Measurements from ENCODE around the gene FUT6. TPM values are rescaled to one million over a fixed set of nuclear protein-coding genes. Genes with fewer than 3 reads are reported as not detected.

Gene FUT6
- total RNA-seq, 1 donor: not detected

DNA sequence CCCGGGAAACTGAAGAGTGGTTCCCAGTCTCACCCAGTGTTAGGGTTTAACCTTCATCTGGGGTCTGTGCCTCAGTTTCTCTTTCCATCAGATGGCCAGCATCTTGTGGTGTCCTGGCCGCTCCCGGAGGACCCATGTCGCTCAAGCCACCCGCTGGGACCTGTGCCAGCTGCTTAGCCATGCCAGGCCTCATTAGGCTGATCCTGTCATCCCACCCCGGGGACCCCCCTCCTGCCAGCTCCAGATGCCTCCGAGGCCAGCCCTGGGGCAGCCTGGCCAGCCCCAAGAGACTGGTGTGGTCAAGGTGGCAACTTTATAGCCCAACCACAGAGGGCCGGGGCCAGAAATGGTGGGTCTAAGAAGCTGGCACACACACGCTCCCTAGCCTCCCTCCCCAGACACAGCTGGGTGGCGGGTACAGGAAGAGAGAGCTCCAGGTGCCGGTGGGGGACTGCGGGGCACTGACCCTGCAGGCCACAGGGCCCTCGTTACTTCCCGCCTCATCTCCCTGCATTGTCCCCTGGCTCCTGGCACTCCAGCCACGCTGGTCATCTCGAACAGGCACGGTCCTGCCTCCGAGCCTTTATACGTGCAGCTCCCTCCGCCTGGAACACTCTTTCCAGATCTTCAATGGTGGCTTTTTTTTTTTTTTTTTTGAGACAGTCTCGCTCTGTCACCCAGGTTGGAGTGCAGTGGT, 31.2 kb downstream of the FUT6 start:
- Histone ChIP-seq H3K4me1 (ENCODE audit: insufficient read depth, low read length) (peaks cover 14% of the 10 kb centered on the region), H3K4me3 (ENCODE audit: low read length) (no peak overlapping the region), H3K27me3 (ENCODE audit: insufficient read depth, low read length) (peaks cover 9% of the 10 kb centered on the region), H3K9me3 (ENCODE audit: low read depth, low read length) (no peaks in the 10 kb centered on the region)

- peaks cover 11% of the 10 kb centered on the region for H3K27me3 ChIP-seq (ENCODE audit: insufficient read depth, low read length)
Measured at GRCh38 chr19:5806905-5807304, 32.6 kb downstream of the FUT6 start.

DNA sequence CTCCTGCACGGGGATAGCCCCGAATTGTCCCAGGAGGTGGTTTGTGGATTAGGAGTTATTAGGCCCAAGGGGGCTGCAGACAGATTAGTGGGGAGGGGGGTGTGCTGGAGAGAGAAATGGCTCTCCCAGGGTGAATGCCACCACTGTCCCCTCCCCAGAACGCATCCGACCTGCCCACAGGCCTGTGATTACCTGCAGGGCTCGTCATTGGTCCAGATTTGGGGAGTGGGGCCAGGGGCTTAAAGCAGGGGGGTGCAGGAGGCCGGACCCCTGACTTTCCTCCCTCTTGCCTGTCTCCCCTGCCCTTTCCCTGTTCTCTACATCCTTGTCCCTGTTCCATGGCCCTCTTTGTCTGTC, 33.4 kb downstream of the FUT6 start:
- Histone ChIP-seq H3K27me3 (ENCODE audit: insufficient read depth, low read length) (peaks cover 17% of the 10 kb centered on the region), H3K4me3 (ENCODE audit: low read length) (no peak overlapping the region), H3K9me3 (ENCODE audit: low read depth, low read length) (no peaks in the 10 kb centered on the region), H3K4me1 (ENCODE audit: insufficient read depth, low read length) (peaks cover 16% of the 10 kb centered on the region)

More at GRCh38 chr19:5806905-5807304, 32.6 kb downstream of the FUT6 start:
- Histone ChIP-seq H3K4me1 (ENCODE audit: insufficient read depth, low read length) (peaks cover 16% of the 10 kb centered on the region), H3K4me3 (ENCODE audit: low read length) (no peak overlapping the region), H3K9me3 (ENCODE audit: low read depth, low read length) (no peaks in the 10 kb centered on the region)

GRCh38 chr19:5805462-5806132, 33.9 kb downstream of the FUT6 start:
- H3K9me3 ChIP-seq (ENCODE audit: low read depth, low read length): no peaks in the 10 kb centered on the region
- peaks cover 17% of the 10 kb centered on the region for H3K27me3 ChIP-seq (ENCODE audit: insufficient read depth, low read length)
- no peak overlapping the region for H3K4me3 ChIP-seq (ENCODE audit: low read length)
- peaks cover 16% of the 10 kb centered on the region for H3K4me1 ChIP-seq (ENCODE audit: insufficient read depth, low read length)

- Histone ChIP-seq H3K4me3 (ENCODE audit: low read length) (no peak within 1 kb of the TSS), H3K4me1 (ENCODE audit: insufficient read depth, low read length) (peaks cover 16% of the 10 kb centered on the region), H3K9me3 (ENCODE audit: low read depth, low read length) (no peaks in the 10 kb centered on the region), H3K27me3 (ENCODE audit: insufficient read depth, low read length) (peaks cover 17% of the 10 kb centered on the region)
Measured at GRCh38 chr19:5804516-5805461, 34.7 kb downstream of the FUT6 start, which contains the start of gene NRTN. TSS of gene NRTN (plus strand) at chr19:5805067. CDS start at chr19:5824166, 19,099 bp downstream.

DNA sequence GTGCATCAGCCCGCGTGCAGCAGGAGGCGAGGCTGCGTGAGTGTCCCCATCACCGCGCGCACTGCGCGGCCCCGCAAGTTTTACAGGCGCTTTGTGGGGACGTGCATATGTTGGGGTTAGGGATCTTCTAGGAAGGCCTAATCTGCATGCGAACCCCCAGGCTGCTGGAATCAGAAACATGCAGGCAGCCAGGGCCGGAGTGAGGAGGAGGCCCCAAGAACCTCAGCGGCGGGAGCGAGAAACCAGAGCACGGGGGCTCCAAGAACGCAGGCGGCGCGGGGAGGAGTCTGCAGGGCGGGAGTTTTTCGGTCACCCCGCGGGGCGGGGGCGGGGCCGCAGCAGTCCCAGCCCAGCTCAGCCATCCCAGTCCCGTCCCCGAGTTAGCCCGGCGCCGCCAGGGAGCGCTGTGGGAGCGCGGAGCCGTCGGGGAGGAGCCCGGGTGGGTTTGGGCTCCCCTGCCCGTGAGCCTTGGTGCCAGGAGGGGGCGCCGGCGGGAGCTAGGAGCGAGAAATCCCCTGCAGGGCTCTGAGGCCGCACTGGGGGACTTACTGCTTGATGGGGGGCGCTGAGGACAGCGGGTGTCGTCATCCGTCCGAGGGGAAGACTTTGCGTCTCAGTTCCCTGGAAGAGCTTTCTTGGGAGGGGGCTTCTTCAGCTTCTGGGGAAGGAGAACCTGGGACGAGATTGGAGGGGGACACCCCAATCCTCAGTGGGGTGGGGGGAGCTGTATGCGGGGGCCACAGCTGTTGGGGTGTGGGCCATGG, 35.6 kb downstream of the FUT6 start:
- H3K4me3 ChIP-seq (ENCODE audit: low read length): no peak overlapping the region
- H3K27me3 ChIP-seq (ENCODE audit: insufficient read depth, low read length): peaks cover 17% of the 10 kb centered on the region
- H3K9me3 ChIP-seq (ENCODE audit: low read depth, low read length): no peaks in the 10 kb centered on the region
- peaks cover 16% of the 10 kb centered on the region for H3K4me1 ChIP-seq (ENCODE audit: insufficient read depth, low read length)

DNA sequence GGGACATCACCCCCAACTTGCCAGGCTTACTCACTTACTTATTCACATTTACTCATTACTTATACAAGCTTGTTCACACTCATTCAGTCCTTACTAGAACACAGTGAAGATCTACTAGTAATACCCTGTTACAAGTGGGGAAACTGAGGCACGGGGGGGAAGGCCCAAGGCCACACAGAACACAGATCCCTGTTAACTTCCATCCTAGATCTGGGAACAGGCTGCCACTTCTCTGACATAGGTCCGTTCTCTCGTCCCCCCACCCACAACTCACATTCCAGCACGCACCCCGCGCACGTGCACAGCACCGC, 36.1 kb downstream of the FUT6 start:
- H3K4me1 ChIP-seq (ENCODE audit: insufficient read depth, low read length): peaks cover 16% of the 10 kb centered on the region
- no peaks in the 10 kb centered on the region for H3K9me3 ChIP-seq (ENCODE audit: low read depth, low read length)
- peaks cover 17% of the 10 kb centered on the region for H3K27me3 ChIP-seq (ENCODE audit: insufficient read depth, low read length)
- no peak overlapping the region for H3K4me3 ChIP-seq (ENCODE audit: low read length)

DNA sequence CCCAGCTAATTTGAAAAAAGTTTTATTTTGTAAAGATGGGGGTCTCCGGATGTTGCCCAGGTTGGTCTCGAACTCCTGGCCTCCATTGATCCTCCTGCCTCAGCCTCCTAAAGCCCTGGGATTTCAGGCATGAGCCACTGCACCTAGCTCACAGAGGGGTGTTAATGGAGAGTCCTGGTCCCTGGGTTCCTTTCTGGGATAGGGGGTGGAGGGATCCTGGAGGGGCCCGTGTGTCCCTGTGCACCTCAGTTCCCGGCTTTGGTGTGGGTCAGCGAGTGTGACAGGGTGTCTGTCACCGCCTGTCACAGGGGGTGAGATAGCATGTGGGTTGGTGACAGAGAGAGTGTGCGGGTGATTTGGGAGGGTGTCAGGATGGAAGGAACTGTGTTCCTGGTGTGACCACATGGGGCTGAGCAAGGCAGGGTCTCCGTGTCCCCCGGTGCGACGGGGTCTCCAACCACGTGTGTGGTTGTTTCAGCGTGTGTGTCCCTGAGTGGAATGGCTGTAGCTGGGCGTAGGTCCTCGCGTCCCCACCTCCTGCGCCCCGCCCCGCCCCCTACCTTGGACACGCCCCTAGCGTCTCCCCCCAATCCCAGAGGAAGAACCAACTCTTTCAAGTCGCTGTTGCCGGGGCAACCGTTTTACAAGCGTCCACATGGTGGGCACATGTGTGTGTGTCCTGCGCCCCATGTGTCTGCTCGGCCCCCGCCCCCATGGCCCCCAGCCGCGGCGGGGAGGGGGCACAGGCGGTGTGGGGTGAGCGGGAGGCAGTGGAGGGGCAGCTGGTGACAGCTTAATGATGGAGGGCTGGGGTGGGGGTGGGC, 37.5 kb downstream of the FUT6 start:
- Histone ChIP-seq H3K9me3 (ENCODE audit: low read depth, low read length) (no peaks in the 10 kb centered on the region), H3K27me3 (ENCODE audit: insufficient read depth, low read length) (peaks cover 17% of the 10 kb centered on the region), H3K4me1 (ENCODE audit: insufficient read depth, low read length) (peaks cover 16% of the 10 kb centered on the region), H3K4me3 (ENCODE audit: low read length) (no peak overlapping the region)

GRCh38 chr19:5800361-5801270, 38.9 kb downstream of the FUT6 start:
- H3K9me3 ChIP-seq (ENCODE audit: low read depth, low read length): no peaks in the 10 kb centered on the region
- no peak overlapping the region for H3K4me3 ChIP-seq (ENCODE audit: low read length)
- peaks cover 17% of the 10 kb centered on the region for H3K27me3 ChIP-seq (ENCODE audit: insufficient read depth, low read length)
- H3K4me1 ChIP-seq (ENCODE audit: insufficient read depth, low read length): peaks cover 16% of the 10 kb centered on the region

DNA sequence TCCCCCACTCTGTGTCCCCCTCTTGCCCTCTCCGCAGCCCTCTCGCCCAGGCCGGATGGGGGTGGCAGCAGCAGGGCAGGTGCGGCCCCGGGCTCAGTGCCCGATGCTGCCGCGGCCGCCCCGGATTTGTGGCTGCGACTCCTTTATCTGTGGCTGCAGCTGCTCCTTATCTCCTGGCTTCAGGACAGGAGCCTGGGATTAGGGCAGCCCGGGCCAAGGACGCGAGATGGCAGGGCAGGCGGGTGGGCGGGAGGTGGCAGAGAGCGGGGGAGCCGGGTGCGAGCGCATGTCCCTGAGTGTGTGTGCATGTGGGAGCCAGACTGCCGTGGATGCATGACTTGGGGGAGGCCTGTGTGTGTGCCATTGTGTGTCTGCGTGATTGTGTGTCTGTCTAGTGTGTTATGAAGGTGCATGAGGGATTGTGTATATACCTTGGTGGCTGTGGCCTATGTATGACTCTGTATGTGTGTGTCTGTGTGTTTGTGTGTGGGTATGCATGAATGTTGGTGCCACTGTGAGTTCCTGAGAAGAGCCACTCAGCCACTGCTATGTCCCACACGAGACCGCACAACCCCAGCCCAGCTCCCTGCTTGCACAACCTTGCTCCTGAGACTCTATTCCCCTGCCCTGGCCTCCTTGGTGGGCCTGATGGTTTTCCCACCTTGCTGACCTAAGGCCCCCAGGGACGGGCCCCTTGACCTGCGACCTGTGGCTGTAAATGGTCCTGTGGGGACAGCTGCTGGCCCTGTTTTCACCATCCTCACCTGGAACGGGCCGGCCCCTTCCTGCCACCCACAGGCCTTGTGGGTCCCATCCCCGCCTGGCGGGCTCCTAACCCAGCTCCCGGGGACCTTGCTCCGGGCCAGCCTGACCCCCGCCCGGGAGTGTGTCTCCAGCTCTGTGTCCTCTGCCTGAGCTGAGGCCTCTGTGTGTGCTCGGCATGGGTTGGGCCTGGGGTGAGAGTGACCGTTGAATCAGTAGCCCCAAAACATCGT, 40.0 kb downstream of the FUT6 start:
- Histone ChIP-seq H3K9me3 (ENCODE audit: low read depth, low read length) (no peaks in the 10 kb centered on the region), H3K27me3 (ENCODE audit: insufficient read depth, low read length) (peaks cover 16% of the 10 kb centered on the region), H3K4me1 (ENCODE audit: insufficient read depth, low read length) (peaks cover 14% of the 10 kb centered on the region), H3K4me3 (ENCODE audit: low read length) (no peak overlapping the region)

DNA sequence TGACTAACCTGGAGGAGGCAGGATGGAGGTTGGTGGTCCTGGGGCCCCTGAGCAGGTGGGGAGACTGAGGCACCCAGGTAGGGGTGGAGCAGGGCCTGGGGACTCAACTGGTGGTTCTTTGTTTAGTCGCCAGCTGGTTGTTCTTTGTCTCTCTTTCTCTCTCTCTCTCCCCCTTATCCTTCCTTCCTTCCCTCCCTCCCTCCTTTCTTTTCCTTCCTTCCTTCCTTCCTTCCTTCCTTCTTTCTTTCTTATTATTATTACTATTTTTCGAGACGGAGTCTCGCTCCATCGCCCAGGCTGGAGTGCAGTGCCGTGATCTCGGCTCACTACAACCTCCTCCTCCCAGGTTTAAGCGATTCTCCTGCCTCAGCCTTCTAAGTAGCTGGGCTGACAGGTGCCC, 41.3 kb downstream of the FUT6 start:
- H3K4me1 ChIP-seq (ENCODE audit: insufficient read depth, low read length): peaks cover under 1% of the 10 kb centered on the region
- peaks cover 7% of the 10 kb centered on the region for H3K27me3 ChIP-seq (ENCODE audit: insufficient read depth, low read length)
- H3K9me3 ChIP-seq (ENCODE audit: low read depth, low read length): no peaks in the 10 kb centered on the region
- H3K4me3 ChIP-seq (ENCODE audit: low read length): no peak overlapping the region

DNA sequence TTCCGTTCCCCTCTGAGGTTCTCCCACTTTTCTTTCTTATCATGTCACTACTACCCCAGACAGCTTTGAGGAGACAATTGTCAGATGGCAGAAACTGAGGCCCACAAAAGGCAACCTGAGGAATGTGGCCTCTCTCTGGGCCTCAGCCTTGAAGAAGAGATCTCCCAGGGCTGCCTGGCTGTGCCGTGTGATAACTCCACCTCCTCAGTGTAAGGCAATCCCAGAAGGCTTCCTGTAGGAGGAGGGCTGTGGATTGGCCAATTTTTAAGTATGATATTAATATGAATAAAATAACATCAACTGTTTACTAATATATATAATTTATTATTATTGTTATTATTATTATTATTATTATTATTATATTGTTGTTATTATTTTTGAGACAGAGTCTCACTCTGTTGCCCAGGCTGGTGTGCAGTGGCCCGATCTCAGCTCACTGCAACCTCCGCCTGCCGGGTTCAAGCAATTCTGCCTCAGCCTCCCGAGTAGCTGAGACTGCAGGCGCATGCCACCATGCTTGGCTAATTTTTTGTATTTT, 44.1 kb downstream of the FUT6 start:
- H3K4me3 ChIP-seq (ENCODE audit: low read length): no peak overlapping the region

More for the DNA sequence above, 44.1 kb downstream of the FUT6 start:
- Histone ChIP-seq H3K9me3 (ENCODE audit: low read depth, low read length) (no peaks in the 10 kb centered on the region), H3K4me1 (ENCODE audit: insufficient read depth, low read length) (peaks cover under 1% of the 10 kb centered on the region), H3K27me3 (ENCODE audit: insufficient read depth, low read length) (no peaks in the 10 kb centered on the region)

Data from mononuclear cell (primary cell).